ENCODE data around the gene ZNF665.
A peak's percentile ranks its signal among the peaks of the same experiment; 100 is the strongest.
"Not testable (repeated sequence)": the region's sequence is repeated elsewhere in the genome, so short reads cannot be mapped to it uniquely, and the experiment has no call there.

ZNF665 gene

GRCh38 chr19:53192771-53193534 lies at the start of gene ZNF665:
TSS of gene ZNF665 (minus strand) at chr19:53193358. CDS start at chr19:53182898, 10,460 bp downstream.
- peak; percentile 82 for DNase-seq

- DNase-seq, result no peak
Observed at GRCh38 chr19:53237114-53237777, 44.1 kb upstream of the ZNF665 start.

GRCh38 chr19:53224606-53225005 lies 31.4 kb upstream of the ZNF665 start:
- DNase-seq, result no peak

DNA sequence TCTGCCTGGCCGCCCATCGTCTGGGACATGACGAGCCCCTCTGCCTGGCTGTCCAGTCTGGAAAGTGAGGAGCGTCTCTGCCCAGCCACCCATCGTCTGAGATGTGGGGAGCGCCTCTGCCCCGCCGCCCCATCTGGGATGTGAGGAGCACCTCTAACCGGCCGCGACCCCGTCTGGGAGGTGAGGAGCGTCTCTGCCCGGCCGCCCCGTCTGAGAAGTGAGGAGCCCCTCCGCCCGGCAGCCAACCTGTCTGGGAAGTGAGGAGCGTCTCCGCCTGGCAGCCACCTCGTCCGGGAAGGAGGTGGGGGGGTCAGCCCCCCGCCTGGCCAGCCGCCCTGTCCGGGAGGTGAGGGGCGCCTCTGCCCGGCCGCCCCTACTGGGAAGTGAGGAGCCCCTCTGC lies 29.6 kb upstream of the ZNF665 start:
- DNase-seq, result not testable (repeated sequence)

- no peak for DNase-seq
Observed at GRCh38 chr19:53212703-53213320, 19.7 kb upstream of the ZNF665 start.

DNA sequence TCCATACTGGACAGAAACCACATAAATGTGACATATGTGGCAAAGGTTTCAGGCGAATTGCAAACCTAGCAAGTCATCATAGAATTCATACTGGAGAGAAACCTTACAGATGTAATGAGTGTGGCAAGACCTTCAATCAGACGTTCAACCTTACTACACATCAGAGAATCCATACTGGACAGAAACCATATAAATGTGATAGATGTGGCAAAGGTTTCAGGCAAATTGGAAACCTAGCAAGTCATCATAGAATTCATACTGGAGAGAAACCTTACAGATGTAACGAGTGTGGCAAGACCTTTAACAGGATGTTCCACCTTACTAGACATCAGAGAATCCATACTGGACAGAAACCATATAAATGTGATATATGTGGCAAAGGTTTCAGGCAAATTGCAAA lies 18.4 kb upstream of the ZNF665 start:
- not testable (repeated sequence) for DNase-seq

DNA sequence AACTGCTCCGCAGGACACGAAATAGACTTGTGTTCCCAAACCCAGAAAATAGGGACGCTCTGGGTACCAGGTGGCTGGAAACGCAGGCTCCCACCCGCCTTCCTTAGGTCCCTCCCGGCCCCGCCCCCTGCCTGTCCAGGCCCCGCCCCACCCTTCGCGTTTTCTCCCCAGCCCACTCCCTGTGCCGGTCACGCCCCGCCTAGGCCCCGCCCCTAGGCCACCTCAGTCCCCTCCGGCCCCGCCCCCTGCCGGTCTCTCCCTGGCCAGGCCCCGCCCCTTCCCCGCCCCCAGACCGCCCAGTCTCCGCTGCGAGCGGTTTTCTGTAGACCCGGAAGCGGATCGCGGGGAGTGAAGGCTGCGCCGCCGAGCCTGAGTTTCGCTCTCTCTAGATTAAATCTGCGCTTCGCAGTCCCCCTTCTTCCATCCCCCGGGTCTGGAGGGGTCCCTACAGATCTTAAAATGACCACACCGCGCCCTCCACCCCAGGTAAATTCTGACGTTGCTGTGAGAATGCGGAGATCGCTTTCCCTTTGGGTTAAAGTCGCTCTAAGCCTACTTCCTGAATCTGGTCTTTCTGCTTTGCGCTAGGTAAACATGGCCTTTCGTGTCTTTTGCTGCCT lies 3.7 kb upstream of the ZNF665 start:
- DNase-seq, result peak; percentile 85

- peak; percentile 91 for DNase-seq
Observed at GRCh38 chr19:53195265-53195903, 2.2 kb upstream of the ZNF665 start.

DNA sequence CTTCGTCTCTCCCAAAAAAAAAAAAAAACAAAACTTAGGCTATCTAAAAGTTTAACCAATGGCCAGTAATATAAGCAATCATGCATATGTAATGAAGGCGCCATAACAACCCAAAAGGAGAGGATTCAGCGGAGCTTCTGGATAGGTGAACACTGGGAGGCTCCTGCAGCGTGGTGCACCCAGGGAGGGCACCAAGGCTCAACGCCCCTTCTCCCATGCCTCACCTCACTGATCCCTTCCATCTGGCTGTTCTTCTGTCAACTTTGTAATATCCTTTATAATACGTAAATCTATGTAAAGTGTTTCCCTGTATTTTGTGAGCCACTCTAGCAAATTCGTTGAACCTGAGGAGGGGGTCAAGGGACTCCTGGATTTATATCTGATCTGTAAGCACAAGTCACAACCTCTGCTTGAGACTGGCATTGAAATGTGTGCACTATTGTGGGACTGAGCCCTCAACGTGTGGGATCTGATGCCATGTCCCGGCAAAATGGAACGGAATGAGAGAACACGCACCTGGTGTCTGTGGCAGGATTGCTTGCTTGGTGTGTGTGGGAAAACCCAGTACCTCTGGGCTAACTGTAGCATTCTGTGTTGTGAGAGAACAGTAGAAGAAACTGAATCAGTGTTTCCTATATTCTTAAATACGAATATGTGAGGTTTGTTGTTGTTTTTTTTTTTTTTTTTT lies 521 bp upstream of the ZNF665 start:
- DNase-seq, result no peak

- DNase-seq, result no peak
Observed at GRCh38 chr19:53190253-53190652, 2.9 kb downstream of the ZNF665 start.

GRCh38 chr19:53189691-53190198 lies 3.4 kb downstream of the ZNF665 start:
- not testable (repeated sequence) for DNase-seq

DNA sequence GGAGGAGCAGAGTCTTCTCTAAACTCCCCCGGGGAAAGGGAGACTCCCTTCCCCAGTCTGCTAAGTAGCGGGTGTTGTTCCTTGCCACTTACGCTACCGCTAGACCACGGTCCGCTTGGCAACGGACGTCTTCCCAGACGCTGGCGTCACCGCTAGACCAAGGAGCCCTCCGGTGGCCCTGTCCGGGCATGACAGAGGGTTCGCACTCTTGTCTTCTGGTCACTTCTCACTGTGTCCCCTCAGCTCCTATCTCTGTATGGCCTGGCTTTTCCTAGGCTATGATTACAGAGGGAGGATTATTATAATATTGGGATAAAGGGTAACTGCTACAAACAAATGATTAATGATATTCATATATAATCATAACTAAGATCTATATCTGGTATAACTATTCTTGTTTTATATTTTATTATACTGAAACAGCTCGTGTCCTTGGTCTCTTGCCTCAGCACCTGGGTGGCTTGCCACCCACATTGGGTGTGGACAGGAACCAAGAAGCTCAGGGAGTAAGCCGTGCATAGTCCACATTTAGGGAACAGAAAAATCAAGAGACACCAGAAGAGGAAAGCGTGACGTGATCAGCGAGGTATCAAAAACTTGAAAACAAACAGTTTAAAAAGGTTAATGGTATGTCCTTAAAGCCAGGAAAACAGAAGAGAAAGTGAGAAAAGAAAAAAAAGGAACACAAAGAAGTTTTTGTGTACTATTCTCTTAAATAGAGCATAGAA lies 7.8 kb downstream of the ZNF665 start:
- DNase-seq, result not testable (repeated sequence)

GRCh38 chr19:53183146-53183764 lies 9.9 kb downstream of the ZNF665 start:
- DNase-seq, result no peak

- DNase-seq, result no peak
Observed at GRCh38 chr19:53182202-53182601, 11.0 kb downstream of the ZNF665 start.

- no peak for DNase-seq
Observed at GRCh38 chr19:53177986-53178385, 15.2 kb downstream of the ZNF665 start.

DNA sequence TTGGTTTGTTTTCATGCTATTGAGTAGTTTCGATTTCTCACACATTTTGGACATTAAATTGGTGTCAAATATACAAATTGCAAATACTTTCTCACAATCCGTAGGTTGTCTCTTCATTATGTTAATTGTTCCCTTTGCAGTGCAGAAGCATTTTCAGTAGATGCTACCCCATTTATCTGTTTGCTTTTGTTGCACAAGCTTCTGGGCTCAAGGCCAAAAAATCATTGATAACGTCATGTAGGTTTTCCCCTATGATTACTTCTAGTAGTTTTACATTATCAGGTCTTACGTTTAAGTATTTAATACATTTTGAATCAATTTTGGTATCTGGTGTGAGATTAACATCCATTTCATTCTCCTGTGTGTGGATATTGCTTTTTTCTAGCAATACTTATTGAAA lies 20.3 kb downstream of the ZNF665 start:
- no peak for DNase-seq

DNA sequence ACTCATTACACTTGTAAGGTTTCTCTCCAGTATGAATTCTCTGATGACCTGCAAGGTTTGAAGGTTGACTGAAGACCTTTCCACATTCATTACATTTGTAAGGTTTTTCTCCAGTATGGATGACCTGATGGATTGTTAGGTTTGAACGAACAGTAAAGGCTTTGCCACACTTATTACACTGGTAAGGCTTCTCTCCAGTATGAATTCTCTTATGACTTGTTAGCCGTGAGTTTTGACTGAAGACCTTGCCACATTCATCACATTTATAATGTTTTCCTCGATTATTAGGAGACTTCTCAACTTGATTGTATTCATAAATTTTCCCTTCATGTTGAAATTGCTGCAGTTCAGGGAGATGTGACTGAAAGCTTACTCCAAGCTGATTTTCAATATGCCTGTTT lies 27.5 kb downstream of the ZNF665 start:
- no peak for DNase-seq

DNA sequence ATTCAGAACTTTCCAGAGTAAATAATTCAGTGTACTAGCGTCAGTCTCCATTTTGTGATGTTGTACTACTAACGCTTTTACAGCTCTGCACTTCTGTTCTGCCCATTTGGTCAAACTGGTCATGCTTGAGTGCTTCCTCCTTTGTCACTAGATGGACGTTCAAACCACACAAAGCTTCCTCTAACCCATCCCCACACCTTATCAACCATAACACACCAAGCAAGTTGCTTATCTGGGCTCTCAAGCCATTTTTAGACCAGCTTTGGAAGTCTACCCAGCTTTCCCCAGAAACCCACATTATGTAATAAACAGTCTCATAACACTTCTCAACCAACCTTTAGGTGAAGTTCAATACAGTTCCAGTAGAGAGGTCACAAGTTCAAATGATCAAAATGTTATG lies 32.0 kb downstream of the ZNF665 start:
- no peak for DNase-seq

GRCh38 chr19:53160350-53160749 lies 32.8 kb downstream of the ZNF665 start:
- DNase-seq, result no peak

DNA sequence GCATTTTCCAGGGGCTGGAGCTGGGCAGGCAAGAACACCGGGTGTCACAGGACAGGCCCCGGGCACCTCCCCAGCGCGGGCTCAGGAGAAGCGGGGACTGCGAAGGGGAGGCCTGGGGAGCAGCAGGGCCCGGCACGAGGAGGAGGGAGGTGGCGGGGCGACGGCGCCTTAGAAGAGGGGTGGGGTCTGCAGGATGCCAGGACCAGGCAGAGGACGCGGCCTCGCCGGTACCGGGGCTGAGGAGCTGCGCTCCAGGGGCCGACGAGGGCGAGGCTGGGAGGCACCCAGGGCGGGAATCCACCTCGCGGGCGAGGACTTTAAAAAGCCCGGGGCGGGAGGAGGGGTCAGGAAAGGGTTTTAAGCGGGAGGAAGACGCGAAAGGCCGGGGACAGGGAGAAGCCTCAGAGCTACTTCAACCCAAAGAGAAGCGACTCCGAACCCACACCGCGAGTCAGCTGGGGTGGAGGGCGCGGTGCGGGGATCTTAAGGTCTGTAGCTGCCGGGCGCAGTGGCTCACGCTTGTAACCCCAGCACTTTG lies 35.0 kb downstream of the ZNF665 start:
- no peak for DNase-seq

GRCh38 chr19:53157626-53158025 lies 35.5 kb downstream of the ZNF665 start:
- no peak for DNase-seq

All from NCI-H187 treated with DMSO at 0.1 percent for 48 hours (cell line).